ENCODE data around the gene TUBA1A.
"Not testable (repeated sequence)": the region's sequence is repeated elsewhere in the genome, so short reads cannot be mapped to it uniquely, and the experiment has no call there.

TUBA1A gene

DNA sequence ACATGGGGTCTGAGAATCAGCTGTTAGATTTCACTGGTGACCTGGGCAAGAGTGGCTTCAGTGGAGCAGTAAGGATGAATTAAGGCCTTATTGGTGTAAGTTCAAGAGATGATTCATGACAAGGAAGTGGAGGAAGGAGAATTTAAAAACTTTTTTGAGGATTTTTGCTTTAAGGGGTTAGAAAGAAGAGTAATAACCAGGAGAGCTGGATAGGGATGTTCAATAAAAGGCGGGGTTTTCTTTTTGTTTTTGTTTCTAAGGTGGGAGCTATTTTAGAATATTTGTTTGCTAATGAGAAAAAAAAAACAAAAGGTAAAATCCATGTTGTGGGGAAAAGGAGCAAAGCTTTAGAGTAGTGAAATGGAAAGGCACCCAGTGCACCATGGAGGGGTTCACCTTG, 42.5 kb downstream of the TUBA1A start:
- no peak for DNase-seq

DNA sequence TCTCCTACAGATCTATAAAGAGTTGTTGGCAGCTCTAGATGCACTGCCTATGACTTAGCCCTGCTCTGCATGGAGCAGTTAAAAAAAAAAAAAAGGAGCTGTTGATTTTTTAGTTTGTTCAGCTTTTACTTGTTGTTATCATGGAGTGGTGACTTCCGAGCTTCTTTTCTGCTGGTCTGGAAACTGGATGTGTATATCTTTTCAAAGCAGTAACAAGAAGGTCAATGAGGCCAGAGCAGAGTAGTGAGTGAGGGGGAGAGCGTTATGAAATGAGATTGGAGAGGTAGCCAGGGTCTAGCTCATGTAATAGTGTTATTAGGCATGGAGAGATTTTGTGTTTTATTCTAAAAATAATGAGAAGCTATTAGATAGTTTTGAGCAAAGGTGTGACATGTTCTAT, 44.5 kb downstream of the TUBA1A start:
- DNase-seq = no peak

DNA sequence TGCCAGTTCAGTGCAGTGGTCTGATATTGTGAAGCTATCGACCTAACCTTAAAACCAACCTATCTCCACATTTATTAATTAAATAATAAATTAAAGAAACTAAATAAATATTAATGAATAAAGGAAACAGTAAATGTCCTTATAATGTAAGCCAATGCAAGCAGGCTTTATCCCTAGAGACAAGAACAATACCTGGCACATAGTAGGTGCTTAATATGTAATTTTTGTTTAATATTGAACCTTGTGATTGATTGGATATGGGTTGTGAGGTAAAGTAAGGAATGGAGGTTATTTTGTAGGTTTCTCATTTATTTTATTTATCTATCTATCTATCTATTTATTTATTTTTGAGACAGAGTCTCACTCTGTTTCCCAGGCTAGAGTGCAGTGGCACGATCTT, 49.9 kb downstream of the TUBA1A start:
- DNase-seq = no peak

DNA sequence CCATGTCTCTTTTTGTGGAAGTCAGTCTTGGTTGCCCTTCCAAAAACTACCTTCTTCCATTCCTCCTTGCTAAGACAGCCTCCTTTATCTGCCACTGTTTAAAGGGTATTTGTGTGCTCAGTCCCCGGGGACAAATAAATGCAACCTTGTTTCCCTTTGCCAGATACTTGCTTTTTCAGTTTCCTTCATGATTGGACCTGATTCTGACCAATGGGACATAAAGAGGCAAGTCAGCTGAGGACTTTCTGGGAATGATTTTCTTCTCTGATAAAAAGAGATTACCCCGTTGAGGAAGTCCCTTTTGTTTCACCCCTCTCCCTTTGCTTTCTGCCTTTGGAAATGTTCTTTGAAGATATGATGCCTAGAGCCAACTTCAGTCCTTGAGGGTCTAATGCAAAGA, 50.3 kb downstream of the TUBA1A start:
- DNase-seq = no peak

DNA sequence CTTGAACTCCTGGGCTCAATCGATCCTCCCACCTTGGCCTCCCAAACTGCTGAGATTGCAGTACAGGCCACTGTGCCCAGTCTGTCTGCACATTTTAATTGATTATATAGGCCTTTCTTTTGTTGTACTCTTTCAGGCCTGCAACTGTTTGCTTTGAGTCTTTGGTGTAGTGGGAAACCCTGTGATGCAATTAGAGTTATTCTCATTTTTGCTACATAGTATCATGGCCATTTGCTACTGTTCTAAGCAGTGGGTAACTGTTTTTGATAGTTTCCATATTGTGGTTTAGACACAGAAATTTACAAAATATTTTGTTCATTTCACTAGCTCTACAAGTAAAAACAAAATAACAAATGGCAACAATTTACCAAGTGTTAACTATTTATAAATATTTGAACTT, 51.4 kb downstream of the TUBA1A start:
- no peak for DNase-seq

GRCh38 chr12:49136997-49137396, 51.9 kb downstream of the TUBA1A start:
- DNase-seq = not testable (repeated sequence)

Data from central memory CD4-positive, alpha-beta T cell (primary cell).